ENCODE results near the gene THRAP3.

Gene THRAP3

DNA sequence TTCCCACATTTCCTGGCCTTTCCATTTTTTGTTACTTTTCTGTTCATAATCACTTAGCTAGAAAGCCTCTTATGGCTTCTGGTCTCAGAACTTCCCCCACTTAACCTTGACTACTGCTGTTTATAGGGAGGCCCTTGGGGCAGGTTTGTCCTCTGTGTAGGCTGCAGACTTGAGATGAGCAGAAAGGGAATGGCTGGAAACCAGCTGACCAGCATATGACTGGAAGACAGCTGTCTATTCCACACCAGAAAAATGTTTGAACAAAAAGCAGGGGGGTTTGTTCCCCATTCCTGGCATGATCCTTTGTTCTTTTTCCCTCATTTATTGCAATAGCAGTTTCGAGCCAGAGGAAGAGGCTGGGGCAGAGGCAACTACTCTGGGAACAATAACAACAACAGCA is 77.0 kb downstream of the THRAP3 start:
- DNase-seq: no peak

DNA sequence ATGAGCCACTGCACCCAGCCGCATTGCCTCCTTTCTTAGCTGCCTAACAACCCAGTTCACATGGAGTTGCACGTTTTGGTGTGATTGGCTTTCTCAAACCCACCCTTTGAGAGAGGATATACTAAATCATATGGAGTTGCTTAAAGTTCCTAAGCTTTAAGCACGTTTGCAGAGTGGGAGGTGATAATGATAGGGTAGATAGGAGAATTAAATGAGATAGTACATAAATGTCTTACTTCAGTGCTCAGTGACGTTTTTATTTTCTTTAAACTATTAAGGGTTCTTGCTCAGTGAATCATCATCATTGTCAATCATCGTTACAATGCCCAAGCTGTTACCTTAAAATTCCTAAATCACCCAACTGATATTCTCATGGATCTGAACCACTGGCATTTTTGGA is 79.0 kb downstream of the THRAP3 start:
- DNase-seq: no peak

- DNase-seq: no peak
Observed at GRCh38 chr1:36303650-36304360, 79.6 kb downstream of the THRAP3 start.

DNA sequence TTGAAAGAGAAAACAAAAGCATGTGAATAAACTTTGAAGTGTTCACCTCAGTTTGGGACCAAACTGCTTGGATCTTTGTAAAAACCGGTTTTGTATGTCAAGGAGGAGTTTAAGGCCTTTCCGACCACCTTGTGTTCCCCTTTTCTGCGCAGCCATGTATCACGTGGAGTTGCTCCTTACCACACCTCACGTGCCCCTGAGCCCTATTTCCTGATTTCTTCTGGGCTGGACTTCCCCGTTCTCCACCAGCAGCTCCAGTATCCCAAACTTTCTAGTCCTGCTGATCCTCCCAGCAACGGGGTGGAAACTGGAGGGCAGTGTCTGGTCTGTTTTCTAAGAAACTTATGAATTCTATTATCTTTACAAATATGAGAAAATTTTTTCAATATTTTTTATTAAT is 80.3 kb downstream of the THRAP3 start:
- no peak for DNase-seq

GRCh38 chr1:36304970-36305914 is 81.0 kb downstream of the THRAP3 start:
- no peak for DNase-seq

GRCh38 chr1:36305915-36306209 is 81.6 kb downstream of the THRAP3 start:
- DNase-seq: no peak

DNA sequence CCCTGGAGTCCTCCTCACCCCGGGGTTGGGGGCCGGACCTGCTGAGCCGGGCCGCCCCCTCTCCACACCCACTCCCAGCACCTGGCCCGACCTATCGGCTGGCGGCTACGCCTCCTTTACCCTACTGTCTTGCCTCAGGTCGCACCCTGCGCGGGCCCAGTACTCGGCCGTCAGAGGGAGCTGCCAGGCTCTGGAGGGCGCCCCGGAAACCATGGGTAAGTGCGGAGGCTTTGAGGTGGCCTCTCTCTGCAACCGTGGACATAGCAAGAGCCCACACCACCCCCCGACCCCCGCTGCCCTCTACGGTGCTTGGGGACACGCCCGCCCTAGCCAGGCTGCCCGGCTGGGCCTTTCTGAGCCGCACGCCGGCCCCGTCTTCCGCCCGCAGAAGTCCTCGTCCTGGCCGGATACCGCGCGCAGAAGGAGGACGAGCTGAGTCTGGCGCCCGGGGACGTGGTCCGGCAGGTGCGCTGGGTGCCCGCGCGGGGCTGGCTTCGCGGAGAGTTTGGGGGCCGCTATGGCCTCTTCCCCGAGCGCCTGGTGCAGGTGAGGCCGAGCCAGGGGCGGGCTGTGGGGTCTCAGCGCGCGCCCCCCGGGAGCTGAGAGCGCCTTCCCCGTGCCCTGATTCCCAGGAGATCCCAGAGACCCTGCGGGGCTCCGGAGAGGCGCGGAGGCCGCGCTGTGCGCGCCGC is 82.1 kb downstream of the THRAP3 start, which contains the start of gene SH3D21:
Gene SH3D21 (plus strand): TSS at position 159 of the 692 bp plus-strand sequence. CDS start 53 bp downstream, at position 212.
- peak; percentile 87 for DNase-seq

DNA sequence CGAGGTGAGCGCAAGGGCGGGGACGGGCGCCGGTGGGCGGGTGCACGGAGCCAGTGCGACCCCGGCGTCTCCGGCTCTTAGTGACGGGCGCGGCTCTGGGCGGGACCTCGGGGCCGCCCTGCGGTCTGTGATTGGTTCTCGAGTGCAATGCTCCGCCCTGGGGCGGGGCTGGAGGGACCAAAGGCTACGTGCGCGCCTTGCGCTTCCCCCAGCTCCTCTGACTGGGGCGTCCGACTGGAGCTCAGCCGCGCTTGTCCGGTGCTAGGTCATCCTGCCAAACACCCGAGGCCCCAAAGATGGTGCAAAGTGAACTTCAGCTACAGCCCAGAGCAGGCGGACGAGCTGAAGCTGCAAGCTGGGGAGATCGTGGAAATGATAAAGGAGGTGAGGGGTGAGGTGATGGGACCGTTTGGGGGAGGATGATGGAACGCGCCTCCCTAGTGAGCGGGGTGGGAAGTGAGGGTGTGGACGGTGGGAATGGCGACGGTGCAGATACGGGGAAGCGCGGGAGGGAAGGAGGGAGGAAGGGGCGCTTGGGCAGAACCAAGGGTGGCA is 82.7 kb downstream of the THRAP3 start:
- peak; percentile 98 for DNase-seq

DNA sequence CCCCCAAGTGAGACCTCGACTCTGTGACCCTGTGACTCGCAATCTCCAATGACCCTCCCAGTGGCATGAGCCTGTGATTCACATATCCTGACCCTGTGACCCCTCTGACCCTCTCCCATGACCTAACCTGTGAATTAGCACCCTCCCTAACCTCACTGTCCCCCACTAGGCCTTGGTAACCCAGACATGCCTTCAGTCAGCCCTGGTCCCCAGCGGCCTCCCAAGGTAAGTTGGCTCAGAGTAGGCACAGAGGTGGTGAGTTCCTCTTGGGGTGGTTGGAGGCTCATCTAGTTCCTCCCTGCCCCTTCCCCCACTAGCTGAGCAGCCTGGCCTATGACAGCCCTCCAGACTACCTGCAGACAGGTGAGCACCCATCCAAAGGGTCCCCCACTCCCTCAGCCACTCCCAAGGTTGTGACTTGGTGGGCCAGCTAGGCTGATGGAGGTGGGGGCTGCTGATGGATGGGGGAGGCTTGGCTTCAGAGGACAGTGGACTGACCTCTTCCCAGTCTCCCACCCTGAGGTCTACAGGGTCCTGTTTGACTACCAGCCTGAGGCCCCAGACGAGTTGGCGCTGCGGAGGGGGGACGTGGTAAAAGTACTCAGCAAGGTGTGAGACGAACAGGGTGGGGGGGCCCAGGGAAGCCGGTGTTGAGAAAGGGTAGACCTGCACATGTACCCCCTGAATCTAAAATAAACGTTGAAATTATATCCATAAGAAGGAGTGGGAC is 83.5 kb downstream of the THRAP3 start:
- DNase-seq: no peak

- no peak for DNase-seq
Observed at GRCh38 chr1:36309397-36309796, 85.2 kb downstream of the THRAP3 start.

DNA sequence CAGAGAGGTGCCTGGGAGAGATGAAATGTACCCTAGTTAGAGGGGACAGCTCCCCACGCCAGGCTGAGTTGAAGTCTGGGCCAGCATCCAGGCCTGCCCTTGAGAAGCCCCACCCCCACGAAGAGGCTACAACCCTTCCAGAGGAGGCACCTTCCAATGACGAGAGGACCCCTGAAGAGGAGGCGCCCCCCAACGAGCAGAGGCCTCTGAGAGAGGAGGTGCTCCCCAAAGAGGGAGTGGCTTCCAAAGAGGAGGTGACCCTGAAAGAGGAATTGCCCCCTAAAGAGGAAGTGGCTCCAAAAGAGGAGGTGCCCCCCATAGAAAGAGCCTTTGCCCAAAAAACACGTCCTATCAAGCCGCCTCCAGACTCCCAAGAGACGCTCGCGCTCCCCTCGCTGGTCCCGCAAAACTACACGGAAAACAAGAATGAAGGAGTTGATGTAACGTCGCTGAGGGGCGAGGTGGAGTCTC is 96.1 kb downstream of the THRAP3 start:
- DNase-seq: no peak

GRCh38 chr1:36320767-36321118 is 96.5 kb downstream of the THRAP3 start:
- DNase-seq: no peak

DNA sequence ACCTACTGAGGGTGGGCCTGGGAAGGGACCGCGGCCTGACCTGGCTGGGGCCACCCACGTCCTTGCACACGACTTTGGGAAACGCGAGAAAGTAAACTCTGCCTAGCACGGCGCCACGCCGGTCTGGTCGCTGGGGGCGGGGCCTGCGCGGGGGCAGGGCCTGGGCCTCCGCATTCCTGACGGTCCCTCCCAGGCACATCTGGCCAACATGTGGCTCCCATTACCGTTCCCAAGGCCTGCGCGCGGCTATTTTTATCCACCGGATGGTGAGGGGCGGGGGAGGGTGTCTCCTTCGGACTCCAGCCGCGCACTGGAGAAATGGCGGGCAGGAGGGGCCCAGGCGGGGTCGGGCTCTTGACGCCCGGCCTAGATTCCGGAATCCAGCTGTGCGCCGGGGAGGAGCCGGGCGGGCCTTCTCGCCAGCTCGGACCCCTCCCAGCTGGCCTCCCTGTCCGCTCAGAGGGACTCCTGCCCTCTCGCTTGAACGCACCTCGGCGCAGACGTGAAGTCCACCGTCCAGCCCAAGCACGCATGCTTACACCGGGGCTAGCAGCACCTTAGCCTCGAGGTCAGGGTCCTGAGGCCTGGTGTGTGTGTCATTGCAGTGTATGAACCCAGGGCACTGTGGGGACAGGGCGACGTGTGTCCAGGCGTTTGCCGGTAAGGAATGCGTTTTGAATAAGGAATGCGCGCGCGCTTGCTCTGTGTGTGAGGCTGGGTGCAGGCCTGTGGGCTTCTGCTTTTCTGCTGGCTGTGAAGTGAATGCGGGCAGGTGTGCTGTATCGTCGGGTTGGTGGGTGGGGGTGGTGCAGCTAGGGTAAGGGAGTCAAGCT is 97.1 kb downstream of the THRAP3 start:
- peak; percentile 94 for DNase-seq

GRCh38 chr1:36322041-36322785 is 98.0 kb downstream of the THRAP3 start:
- DNase-seq: peak; percentile 66

- DNase-seq: peak; percentile 71
Observed at GRCh38 chr1:36322786-36323635, 98.8 kb downstream of the THRAP3 start.

DNA sequence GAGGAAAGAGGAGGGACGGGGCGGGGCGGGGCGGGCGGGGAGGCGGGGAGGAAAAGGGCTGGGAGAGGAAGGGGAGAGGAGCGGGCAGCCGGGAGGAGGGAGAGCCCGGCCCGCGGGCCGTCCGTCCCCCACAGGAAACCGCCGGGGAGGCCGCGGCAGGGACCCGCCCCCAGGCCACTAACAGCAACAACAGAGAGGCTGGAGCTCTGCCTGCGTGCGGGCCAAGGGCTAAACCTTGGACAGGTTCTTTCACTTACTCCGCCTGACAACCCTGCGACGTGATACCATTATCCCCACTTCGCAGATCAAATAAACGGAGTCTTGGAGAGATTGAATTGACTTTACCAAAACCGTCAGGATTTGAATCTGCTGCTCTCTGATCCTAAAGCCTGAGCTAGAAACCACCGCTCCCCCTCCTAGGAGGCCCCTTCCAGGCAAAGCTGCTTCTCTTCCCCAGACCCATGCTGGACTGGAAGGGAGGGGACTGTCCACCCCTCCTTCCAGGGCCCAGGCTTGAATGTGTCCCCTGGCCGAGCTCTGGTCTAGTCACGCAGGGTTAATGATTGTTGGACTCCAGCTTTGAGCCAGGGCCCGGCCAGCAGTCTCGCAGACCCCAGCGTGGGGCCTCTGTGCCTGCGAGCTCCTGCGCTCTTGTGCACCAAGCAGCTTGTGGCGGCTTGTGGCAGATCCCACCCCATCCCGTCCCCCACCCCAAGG is 99.6 kb downstream of the THRAP3 start, which contains the start of gene EVA1B:
Gene EVA1B (minus strand): TSS at position 10 of the 717 bp plus-strand sequence. CDS start 608 bp downstream, outside the sequence.
- DNase-seq: peak; percentile 96

DNA sequence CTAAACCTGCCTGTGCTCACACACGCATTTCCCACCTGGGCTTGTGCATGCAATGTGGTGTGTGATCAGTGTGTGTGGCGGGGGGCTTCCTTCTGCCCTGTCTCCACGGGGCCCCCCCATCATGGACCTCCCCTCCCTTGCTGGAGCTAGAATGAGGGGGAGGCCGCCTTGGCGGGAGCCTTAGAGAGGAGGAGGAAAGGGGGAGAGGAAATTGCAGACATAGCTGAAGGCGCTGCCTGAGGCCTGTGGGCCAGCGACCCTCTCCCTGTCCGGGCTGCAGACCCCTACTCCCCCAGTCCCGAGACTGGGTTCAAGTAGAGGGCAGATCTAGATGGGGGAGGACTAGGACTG is 100.1 kb downstream of the THRAP3 start:
- no peak for DNase-seq

DNA sequence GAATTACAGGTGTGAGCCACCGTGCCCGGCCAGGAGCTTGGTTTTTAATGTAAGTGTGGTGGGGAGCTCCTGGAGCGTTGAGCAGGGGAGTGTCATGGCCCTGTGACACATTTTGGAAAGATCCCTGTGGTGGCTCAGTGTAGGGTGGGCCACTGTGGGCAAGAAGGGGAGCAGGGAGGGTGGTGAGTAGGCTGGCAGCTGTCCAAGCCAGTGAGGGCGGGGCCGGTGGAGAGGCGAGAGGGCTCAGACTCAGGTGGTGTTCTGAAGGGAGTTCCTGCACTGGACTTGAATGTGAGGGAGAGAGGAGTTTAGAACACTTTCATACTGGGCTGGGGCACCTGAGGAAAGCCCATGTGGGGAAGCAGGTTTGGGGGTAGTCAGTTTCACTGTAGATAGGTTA is 102.3 kb downstream of the THRAP3 start:
- DNase-seq: no peak

All from islet precursor cell (in vitro differentiated cells).